ENCODE data around the gene WRAP53.

DNA sequence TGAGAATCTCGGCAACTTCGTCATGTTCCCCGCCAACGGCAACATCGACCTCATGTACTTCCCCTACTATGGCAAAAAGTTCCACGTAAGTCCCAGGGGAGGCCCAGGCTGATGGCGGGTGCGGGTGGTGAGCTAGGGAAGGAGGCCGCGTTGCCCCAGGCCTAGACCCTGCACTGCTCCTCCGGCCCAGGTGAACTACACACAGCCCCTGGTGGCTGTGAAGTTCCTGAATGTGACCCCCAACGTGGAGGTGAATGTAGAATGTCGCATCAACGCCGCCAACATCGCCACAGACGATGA lies 32.8 kb upstream of the WRAP53 start:
- TF ChIP-seq, protein P1, sequence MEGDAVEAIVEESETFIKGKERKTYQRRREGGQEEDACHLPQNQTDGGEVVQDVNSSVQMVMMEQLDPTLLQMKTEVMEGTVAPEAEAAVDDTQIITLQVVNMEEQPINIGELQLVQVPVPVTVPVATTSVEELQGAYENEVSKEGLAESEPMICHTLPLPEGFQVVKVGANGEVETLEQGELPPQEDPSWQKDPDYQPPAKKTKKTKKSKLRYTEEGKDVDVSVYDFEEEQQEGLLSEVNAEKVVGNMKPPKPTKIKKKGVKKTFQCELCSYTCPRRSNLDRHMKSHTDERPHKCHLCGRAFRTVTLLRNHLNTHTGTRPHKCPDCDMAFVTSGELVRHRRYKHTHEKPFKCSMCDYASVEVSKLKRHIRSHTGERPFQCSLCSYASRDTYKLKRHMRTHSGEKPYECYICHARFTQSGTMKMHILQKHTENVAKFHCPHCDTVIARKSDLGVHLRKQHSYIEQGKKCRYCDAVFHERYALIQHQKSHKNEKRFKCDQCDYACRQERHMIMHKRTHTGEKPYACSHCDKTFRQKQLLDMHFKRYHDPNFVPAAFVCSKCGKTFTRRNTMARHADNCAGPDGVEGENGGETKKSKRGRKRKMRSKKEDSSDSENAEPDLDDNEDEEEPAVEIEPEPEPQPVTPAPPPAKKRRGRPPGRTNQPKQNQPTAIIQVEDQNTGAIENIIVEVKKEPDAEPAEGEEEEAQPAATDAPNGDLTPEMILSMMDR (IDR thresholded peaks at IDR 0.05; ENCODE audit: low read depth, low read length): no peak
- TF ChIP-seq EZH2phosphoT487 (IDR thresholded peaks at IDR 0.05; ENCODE audit: low read depth): no peak

All from OCI-LY3 (cell line).